Body of pancreas (tissue), 4 donors: ENCODE results near the gene DENND11.

Experiments used
- CTCF ChIP-seq, 7 experiments: fragments of 450-650 bp in 4 of 7; fragments of 200-600 bp in 3 of 7; sonication (generic) in 3 of 7; IDR thresholded peaks; one replicate each; pipeline ENCODE4 v1.5.1; 2016 to 2019; ENCODE audit warnings: antibody characterized with exemption in 7 of 7
- POLR2A ChIP-seq, 3 donors: fragments of 450-650 bp; IDR thresholded peaks; one replicate each; pipeline ENCODE4 v1.6.1; 2016; ENCODE audit warnings: antibody characterized with exemption in 3 of 3, mild to moderate bottlenecking in 2 of 3

GRCh38 chr7:141714571-141714970 lies 12.6 kb upstream of the DENND11 start:
- TF ChIP-seq CTCF (IDR thresholded peaks at IDR 0.05) = no peak
- TF ChIP-seq POLR2A (IDR thresholded peaks at IDR 0.05) = no peak
